Measurements from ENCODE around the gene MYLK. TPM values are rescaled to one million over a fixed set of nuclear protein-coding genes. Genes with fewer than 3 reads are reported as not detected.

MYLK gene
- total and polyA plus RNA-seq, 5 donors from 2014 or later, result 0.07 to 2.9 (median 0.20) TPM; not detected in 1

- H3K27me3 ChIP-seq (ENCODE audit: control insufficient read depth, insufficient read depth, low read length), result no peaks in the 10 kb centered on the region
- H3K27ac ChIP-seq (ENCODE audit: insufficient read depth, low read length, poor library complexity, severe bottlenecking), result no peak overlapping the region
- H3K4me3 Mint-ChIP-seq, result no peak overlapping the region
- ATAC-seq (ENCODE audit: low read depth in 2 of 2) (no peak), DNase-seq (no peak)
- peaks cover 4% of the 10 kb centered on the region for H3K27me3 Mint-ChIP-seq
- H3K9me3 Mint-ChIP-seq, result peaks cover 0 to 4% (median 0%) of the 10 kb centered on the region in 7 donors
- no peaks in the 10 kb centered on the region for H3K36me3 Mint-ChIP-seq
- no peak overlapping the region for H3K27ac Mint-ChIP-seq
- no peaks in the 10 kb centered on the region for H3K9me3 ChIP-seq (ENCODE audit: control insufficient read depth in 2 of 2, low read length in 2 of 2)
- H3K4me1 ChIP-seq (ENCODE audit: control insufficient read depth, insufficient read depth, low read length, poor library complexity, severe bottlenecking), result no peaks in the 10 kb centered on the region
- H3K4me1 Mint-ChIP-seq, result peaks cover 0 to 2% (median 0%) of the 10 kb centered on the region in 4 donors
- H3K36me3 ChIP-seq (ENCODE audit: control insufficient read depth, insufficient read depth, low read length), result no peaks in the 10 kb centered on the region
- no peak overlapping the region for H3K4me3 ChIP-seq (ENCODE audit: low read depth, low read length)
Observed at GRCh38 chr3:123809597-123809996, 74.5 kb downstream of the MYLK start.

GRCh38 chr3:123808812-123809211 lies 75.3 kb downstream of the MYLK start:
- ATAC-seq (ENCODE audit: low read depth in 2 of 2), result no peak
- H3K4me3 ChIP-seq (ENCODE audit: low read depth, low read length), result no peak overlapping the region
- H3K36me3 ChIP-seq (ENCODE audit: control insufficient read depth, insufficient read depth, low read length), result no peaks in the 10 kb centered on the region
- H3K27ac ChIP-seq (ENCODE audit: insufficient read depth, low read length, poor library complexity, severe bottlenecking), result no peak overlapping the region
- peaks cover 4% of the 10 kb centered on the region for H3K27me3 Mint-ChIP-seq
- H3K4me1 ChIP-seq (ENCODE audit: control insufficient read depth, insufficient read depth, low read length, poor library complexity, severe bottlenecking), result no peaks in the 10 kb centered on the region
- peaks cover 0 to 1% (median 0%) of the 10 kb centered on the region in 7 donors for H3K9me3 Mint-ChIP-seq
- H3K27me3 ChIP-seq (ENCODE audit: control insufficient read depth, insufficient read depth, low read length), result no peaks in the 10 kb centered on the region
- no peak for DNase-seq
- H3K27ac Mint-ChIP-seq, result no peak overlapping the region
- no peaks in the 10 kb centered on the region for H3K36me3 Mint-ChIP-seq
- H3K9me3 ChIP-seq (ENCODE audit: control insufficient read depth in 2 of 2, low read length in 2 of 2), result no peaks in the 10 kb centered on the region
- H3K4me3 Mint-ChIP-seq, result no peak overlapping the region
- peaks cover 0 to 2% (median 0%) of the 10 kb centered on the region in 4 donors for H3K4me1 Mint-ChIP-seq

GRCh38 chr3:123807820-123808219 lies 76.3 kb downstream of the MYLK start:
- Mint-ChIP-seq H3K27me3 (peaks cover 4% of the 10 kb centered on the region), H3K4me3 (no peak overlapping the region)
- no peak for DNase-seq

GRCh38 chr3:123805504-123805903 lies 78.6 kb downstream of the MYLK start:
- no peaks in the 10 kb centered on the region for H3K27me3 ChIP-seq (ENCODE audit: control insufficient read depth, insufficient read depth, low read length)
- H3K27ac Mint-ChIP-seq, result no peak overlapping the region
- H3K4me1 Mint-ChIP-seq, result peaks cover 0 to 2% (median 0%) of the 10 kb centered on the region in 4 donors
- H3K27me3 Mint-ChIP-seq, result peaks cover 4% of the 10 kb centered on the region
- no peak for ATAC-seq (ENCODE audit: low read depth in 2 of 2)
- H3K9me3 Mint-ChIP-seq, result no peaks in the 10 kb centered on the region
- H3K4me3 Mint-ChIP-seq, result no peak overlapping the region
- no peaks in the 10 kb centered on the region for H3K36me3 Mint-ChIP-seq
- no peak overlapping the region for H3K4me3 ChIP-seq (ENCODE audit: low read depth, low read length)
- no peaks in the 10 kb centered on the region for H3K36me3 ChIP-seq (ENCODE audit: control insufficient read depth, insufficient read depth, low read length)
- no peaks in the 10 kb centered on the region for H3K4me1 ChIP-seq (ENCODE audit: control insufficient read depth, insufficient read depth, low read length, poor library complexity, severe bottlenecking)
- DNase-seq, result peak in 1 of 3 donors; percentile 6
- H3K27ac ChIP-seq (ENCODE audit: insufficient read depth, low read length, poor library complexity, severe bottlenecking), result no peak overlapping the region
- no peaks in the 10 kb centered on the region for H3K9me3 ChIP-seq (ENCODE audit: control insufficient read depth in 2 of 2, low read length in 2 of 2)

More at GRCh38 chr3:123807820-123808219, 76.3 kb downstream of the MYLK start:
- Mint-ChIP-seq H3K9me3 (no peaks in the 10 kb centered on the region), H3K36me3 (no peaks in the 10 kb centered on the region), H3K27ac (no peak overlapping the region), H3K4me1 (peaks cover 0 to 2% (median 0%) of the 10 kb centered on the region in 4 donors)
- no peak for ATAC-seq (ENCODE audit: low read depth in 2 of 2)
- Histone ChIP-seq H3K36me3 (ENCODE audit: control insufficient read depth, insufficient read depth, low read length) (no peaks in the 10 kb centered on the region), H3K27me3 (ENCODE audit: control insufficient read depth, insufficient read depth, low read length) (no peaks in the 10 kb centered on the region), H3K9me3 (ENCODE audit: control insufficient read depth in 2 of 2, low read length in 2 of 2) (no peaks in the 10 kb centered on the region), H3K27ac (ENCODE audit: insufficient read depth, low read length, poor library complexity, severe bottlenecking) (no peak overlapping the region), H3K4me3 (ENCODE audit: low read depth, low read length) (no peak overlapping the region), H3K4me1 (ENCODE audit: control insufficient read depth, insufficient read depth, low read length, poor library complexity, severe bottlenecking) (no peaks in the 10 kb centered on the region)

GRCh38 chr3:123805101-123805500 lies 79.0 kb downstream of the MYLK start:
- Mint-ChIP-seq H3K27ac (no peak overlapping the region), H3K27me3 (peaks cover 4% of the 10 kb centered on the region), H3K9me3 (no peaks in the 10 kb centered on the region), H3K36me3 (no peaks in the 10 kb centered on the region), H3K4me3 (no peak overlapping the region), H3K4me1 (peaks cover 0 to 2% (median 0%) of the 10 kb centered on the region in 4 donors)
- Histone ChIP-seq H3K36me3 (ENCODE audit: control insufficient read depth, insufficient read depth, low read length) (no peaks in the 10 kb centered on the region), H3K4me1 (ENCODE audit: control insufficient read depth, insufficient read depth, low read length, poor library complexity, severe bottlenecking) (no peaks in the 10 kb centered on the region), H3K9me3 (ENCODE audit: control insufficient read depth in 2 of 2, low read length in 2 of 2) (no peaks in the 10 kb centered on the region), H3K4me3 (ENCODE audit: low read depth, low read length) (no peak overlapping the region), H3K27me3 (ENCODE audit: control insufficient read depth, insufficient read depth, low read length) (no peaks in the 10 kb centered on the region), H3K27ac (ENCODE audit: insufficient read depth, low read length, poor library complexity, severe bottlenecking) (no peak overlapping the region)
- DNase-seq, result no peak
- no peak for ATAC-seq (ENCODE audit: low read depth in 2 of 2)

- DNase-seq (no peak), ATAC-seq (ENCODE audit: low read depth in 2 of 2) (no peak)
- no peaks in the 10 kb centered on the region for H3K9me3 Mint-ChIP-seq
- no peaks in the 10 kb centered on the region for H3K36me3 Mint-ChIP-seq
- no peak overlapping the region for H3K4me3 Mint-ChIP-seq
- no peaks in the 10 kb centered on the region for H3K36me3 ChIP-seq (ENCODE audit: control insufficient read depth, insufficient read depth, low read length)
- peaks cover 4% of the 10 kb centered on the region for H3K27me3 Mint-ChIP-seq
- H3K27ac Mint-ChIP-seq, result no peak overlapping the region
- no peaks in the 10 kb centered on the region for H3K9me3 ChIP-seq (ENCODE audit: control insufficient read depth in 2 of 2, low read length in 2 of 2)
- no peaks in the 10 kb centered on the region for H3K27me3 ChIP-seq (ENCODE audit: control insufficient read depth, insufficient read depth, low read length)
- no peak overlapping the region for H3K4me3 ChIP-seq (ENCODE audit: low read depth, low read length)
- peaks cover 0 to 2% (median 0%) of the 10 kb centered on the region in 4 donors for H3K4me1 Mint-ChIP-seq
- H3K27ac ChIP-seq (ENCODE audit: insufficient read depth, low read length, poor library complexity, severe bottlenecking), result no peak overlapping the region
- H3K4me1 ChIP-seq (ENCODE audit: control insufficient read depth, insufficient read depth, low read length, poor library complexity, severe bottlenecking), result no peaks in the 10 kb centered on the region
Observed at GRCh38 chr3:123804676-123805075, 79.5 kb downstream of the MYLK start.

GRCh38 chr3:123803521-123803920 lies 80.6 kb downstream of the MYLK start:
- Mint-ChIP-seq H3K36me3 (no peaks in the 10 kb centered on the region), H3K4me3 (no peak overlapping the region), H3K4me1 (peaks cover 0 to 2% (median 0%) of the 10 kb centered on the region in 4 donors), H3K27ac (no peak overlapping the region), H3K27me3 (peaks cover 4% of the 10 kb centered on the region), H3K9me3 (no peaks in the 10 kb centered on the region)
- no peak for DNase-seq
- Histone ChIP-seq H3K4me1 (ENCODE audit: control insufficient read depth, insufficient read depth, low read length, poor library complexity, severe bottlenecking) (no peaks in the 10 kb centered on the region), H3K27ac (ENCODE audit: insufficient read depth, low read length, poor library complexity, severe bottlenecking) (no peak overlapping the region), H3K4me3 (ENCODE audit: low read depth, low read length) (no peak overlapping the region), H3K9me3 (ENCODE audit: control insufficient read depth in 2 of 2, low read length in 2 of 2) (no peaks in the 10 kb centered on the region), H3K27me3 (ENCODE audit: control insufficient read depth, insufficient read depth, low read length) (no peaks in the 10 kb centered on the region), H3K36me3 (ENCODE audit: control insufficient read depth, insufficient read depth, low read length) (no peaks in the 10 kb centered on the region)
- ATAC-seq (ENCODE audit: low read depth in 2 of 2), result no peak

GRCh38 chr3:123802007-123802625 lies 82.0 kb downstream of the MYLK start:
- Mint-ChIP-seq H3K4me3 (no peak overlapping the region), H3K27me3 (peaks cover 4% of the 10 kb centered on the region), H3K9me3 (no peaks in the 10 kb centered on the region), H3K4me1 (no peaks in the 10 kb centered on the region), H3K36me3 (no peaks in the 10 kb centered on the region), H3K27ac (no peak overlapping the region)
- ATAC-seq (ENCODE audit: low read depth in 2 of 2) (no peak), DNase-seq (no peak)
- Histone ChIP-seq H3K9me3 (ENCODE audit: control insufficient read depth in 2 of 2, low read length in 2 of 2) (no peaks in the 10 kb centered on the region), H3K36me3 (ENCODE audit: control insufficient read depth, insufficient read depth, low read length) (no peaks in the 10 kb centered on the region), H3K27me3 (ENCODE audit: control insufficient read depth, insufficient read depth, low read length) (no peaks in the 10 kb centered on the region), H3K27ac (ENCODE audit: insufficient read depth, low read length, poor library complexity, severe bottlenecking) (no peak overlapping the region), H3K4me3 (ENCODE audit: low read depth, low read length) (no peak overlapping the region), H3K4me1 (ENCODE audit: control insufficient read depth, insufficient read depth, low read length, poor library complexity, severe bottlenecking) (no peaks in the 10 kb centered on the region)
